HG03520 (cell line): ENCODE measurements around the gene ACOT13.
"Not testable (repeated sequence)": the region's sequence is repeated elsewhere in the genome, so short reads cannot be mapped to it uniquely, and the experiment has no call there.

Source experiments
- ATAC-seq: cut with Tn5 transposase; IDR thresholded peaks from one replicate; pipeline ENCODE4 v1.9.1; 2021; ENCODE audit warnings: mild to moderate bottlenecking, moderate library complexity; ENCODE audit not compliant: unreplicated experiment

Gene ACOT13

GRCh38 chr6:24692003-24692402, 25.1 kb downstream of the ACOT13 start:
- no peak for ATAC-seq

- ATAC-seq: no peak
These were observed 25.5 kb downstream of the ACOT13 start for GRCh38 chr6:24692415-24692814.

- ATAC-seq: no peak
These were observed 26.1 kb downstream of the ACOT13 start for GRCh38 chr6:24692848-24693592.

GRCh38 chr6:24694198-24694597, 27.3 kb downstream of the ACOT13 start:
- no peak for ATAC-seq

- ATAC-seq: not testable (repeated sequence)
These were observed 28.8 kb downstream of the ACOT13 start for GRCh38 chr6:24695635-24696034.

GRCh38 chr6:24696097-24696496, 29.2 kb downstream of the ACOT13 start:
- ATAC-seq: no peak

GRCh38 chr6:24699521-24700359, 32.9 kb downstream of the ACOT13 start:
- ATAC-seq: no peak

- ATAC-seq: no peak
These were observed 35.9 kb downstream of the ACOT13 start for GRCh38 chr6:24702720-24703282.

GRCh38 chr6:24704468-24704867, 37.6 kb downstream of the ACOT13 start:
- ATAC-seq: no peak

GRCh38 chr6:24708612-24709011, 41.7 kb downstream of the ACOT13 start:
- ATAC-seq: no peak

- no peak for ATAC-seq
These were observed 42.3 kb downstream of the ACOT13 start for GRCh38 chr6:24709014-24709711.

- no peak for ATAC-seq
These were observed 43.8 kb downstream of the ACOT13 start for GRCh38 chr6:24710519-24711303.

- ATAC-seq: not testable (repeated sequence)
These were observed 49.8 kb downstream of the ACOT13 start for GRCh38 chr6:24716602-24717148.

- ATAC-seq: no peak
These were observed 51.7 kb downstream of the ACOT13 start for GRCh38 chr6:24718449-24719124.

GRCh38 chr6:24719125-24719971, 52.5 kb downstream of the ACOT13 start, which contains the start of gene C6orf62:
C6orf62 (minus strand) TSS chr6:24719154; CDS start chr6:24718668, 486 bp downstream.
- no peak for ATAC-seq

GRCh38 chr6:24720131-24720603, 53.3 kb downstream of the ACOT13 start:
- ATAC-seq: peak; percentile 4

GRCh38 chr6:24720604-24721460, 54.0 kb downstream of the ACOT13 start:
- peak; percentile 77 for ATAC-seq
